Epithelial cell of prostate (primary cell): Measurements from ENCODE around the gene CTDNEP1.
A peak's percentile ranks its signal among the peaks of the same experiment; 100 is the strongest.

Experiments
- DNase-seq: peaks from one replicate; pipeline ENCODE4 v3.0.0-alpha.2; 2011; ENCODE audit warnings: low read depth, low spot score
- H3K27ac ChIP-seq: fragments of 450-650 bp; 2 replicates; pipeline ENCODE4 v1.5.1; 2017; ENCODE audit warnings: mild to moderate bottlenecking

The CTDNEP1 gene

GRCh38 chr17:7219229-7219811 is 32.2 kb downstream of the CTDNEP1 start:
- peak overlapping the region; percentile 98 for H3K27ac ChIP-seq
- no peak for DNase-seq

GRCh38 chr17:7218758-7219157 is 32.8 kb downstream of the CTDNEP1 start:
- no peak for DNase-seq
- H3K27ac ChIP-seq = peak overlapping the region; percentile 98

GRCh38 chr17:7218166-7218565 is 33.4 kb downstream of the CTDNEP1 start:
- no peak overlapping the region for H3K27ac ChIP-seq

GRCh38 chr17:7217113-7217987 is 34.2 kb downstream of the CTDNEP1 start:
- DNase-seq = no peak
- no peak overlapping the region for H3K27ac ChIP-seq

More at GRCh38 chr17:7218166-7218565, 33.4 kb downstream of the CTDNEP1 start:
- no peak for DNase-seq

- no peak for DNase-seq
- no peak overlapping the region for H3K27ac ChIP-seq
Observed at GRCh38 chr17:7216242-7217112, 35.1 kb downstream of the CTDNEP1 start.

GRCh38 chr17:7215652-7216180 is 35.8 kb downstream of the CTDNEP1 start:
- no peak for DNase-seq
- no peak overlapping the region for H3K27ac ChIP-seq

- DNase-seq = no peak
- H3K27ac ChIP-seq = no peak overlapping the region
Observed at GRCh38 chr17:7215136-7215638, 36.3 kb downstream of the CTDNEP1 start.

- H3K27ac ChIP-seq = no peak overlapping the region
- peak; percentile 64 for DNase-seq
Observed at GRCh38 chr17:7214300-7215135, 37.0 kb downstream of the CTDNEP1 start.

GRCh38 chr17:7213895-7214299 is 37.6 kb downstream of the CTDNEP1 start:
- DNase-seq = no peak

GRCh38 chr17:7211491-7212273 is 39.9 kb downstream of the CTDNEP1 start:
- H3K27ac ChIP-seq = no peak overlapping the region

More at GRCh38 chr17:7213895-7214299, 37.6 kb downstream of the CTDNEP1 start:
- H3K27ac ChIP-seq = no peak overlapping the region

GRCh38 chr17:7208754-7209460 is 42.6 kb downstream of the CTDNEP1 start:
- no peak for DNase-seq
- H3K27ac ChIP-seq = no peak overlapping the region

More at GRCh38 chr17:7211491-7212273, 39.9 kb downstream of the CTDNEP1 start:
- no peak for DNase-seq

- no peak for DNase-seq
Observed at GRCh38 chr17:7208027-7208571, 43.4 kb downstream of the CTDNEP1 start.

GRCh38 chr17:7207120-7208001 is 44.2 kb downstream of the CTDNEP1 start:
- DNase-seq = no peak

More at GRCh38 chr17:7208027-7208571, 43.4 kb downstream of the CTDNEP1 start:
- no peak overlapping the region for H3K27ac ChIP-seq

GRCh38 chr17:7205561-7205960 is 46.0 kb downstream of the CTDNEP1 start:
- H3K27ac ChIP-seq = no peak overlapping the region
- DNase-seq = no peak

More at GRCh38 chr17:7207120-7208001, 44.2 kb downstream of the CTDNEP1 start:
- no peak overlapping the region for H3K27ac ChIP-seq

- no peak overlapping the region for H3K27ac ChIP-seq
- DNase-seq = no peak
Observed at GRCh38 chr17:7204828-7205461, 46.6 kb downstream of the CTDNEP1 start.

GRCh38 chr17:7204336-7204735 is 47.2 kb downstream of the CTDNEP1 start:
- no peak overlapping the region for H3K27ac ChIP-seq
- DNase-seq = no peak
